GM23338 (cell line): ENCODE results near the gene TMEM200C.

Experiments used
- CREB1 ChIP-seq: fragments of 250-450 bp; sonication (Bioruptor Pico); IDR thresholded peaks from 2 replicates; pipeline ENCODE4 v1.5.0; 2020; ENCODE audit warnings: low read depth, mild to moderate bottlenecking, moderate library complexity
- EZH2 ChIP-seq: fragments of 200-600 bp; sonication (generic); IDR thresholded peaks from one replicate; pipeline ENCODE4 v1.8.0; 2017; ENCODE audit warnings: antibody characterized with exemption, mild to moderate bottlenecking, low read depth; ENCODE audit not compliant: unreplicated experiment
- EZH2phosphoT487 ChIP-seq: fragments of 200-600 bp; sonication (generic); IDR thresholded peaks from one replicate; pipeline ENCODE4 v1.8.1; 2018; ENCODE audit warnings: antibody characterized with exemption; ENCODE audit not compliant: unreplicated experiment
- JUNB ChIP-seq: IDR thresholded peaks from one replicate; pipeline ENCODE4 v1.6.1; 2016; ENCODE audit warnings: antibody characterized with exemption; ENCODE audit not compliant: unreplicated experiment
- POLR2AphosphoS5 ChIP-seq: IDR thresholded peaks from 2 replicates; pipeline ENCODE4 v1.6.1; 2016; ENCODE audit warnings: antibody characterized with exemption, low read depth
- STAT1 ChIP-seq: IDR thresholded peaks from one replicate; pipeline ENCODE4 v1.6.1; 2016; ENCODE audit warnings: antibody characterized with exemption; ENCODE audit not compliant: unreplicated experiment
- ZNF331 ChIP-seq: fragments of 250-450 bp; sonication (Bioruptor Pico); IDR thresholded peaks from 2 replicates; pipeline ENCODE4 v1.5.0; 2020; ENCODE audit warnings: low read depth, mild to moderate bottlenecking, moderate library complexity
- TF ChIP-seq, protein P1 (sequence below), 2 experiments: fragments of 200-600 bp in 1 of 2; sonication (generic) in 1 of 2; conservative IDR thresholded peaks; 2 replicates each; pipeline versions ENCODE4 v1.5.1 to v1.6.1; 2016 to 2017; ENCODE audit warnings: antibody characterized with exemption in 2 of 2, low read depth in 2 of 2, mild to moderate bottlenecking in 2 of 2, moderate library complexity in 1 of 2
- TF ChIP-seq, protein P2 (sequence below): IDR thresholded peaks from one replicate; pipeline ENCODE4 v1.6.1; 2018; ENCODE audit warnings: antibody characterized with exemption; ENCODE audit not compliant: unreplicated experiment
- TF ChIP-seq, protein P3 (sequence below): IDR thresholded peaks from 2 replicates; pipeline ENCODE4 v1.6.1; 2016; ENCODE audit warnings: antibody characterized with exemption
- TF ChIP-seq, protein P4 (sequence below): fragments of 250-450 bp; sonication (Bioruptor Pico); IDR thresholded peaks from 2 replicates; pipeline ENCODE4 v1.5.0; 2020; ENCODE audit warnings: mild to moderate bottlenecking, moderate library complexity

DNA sequence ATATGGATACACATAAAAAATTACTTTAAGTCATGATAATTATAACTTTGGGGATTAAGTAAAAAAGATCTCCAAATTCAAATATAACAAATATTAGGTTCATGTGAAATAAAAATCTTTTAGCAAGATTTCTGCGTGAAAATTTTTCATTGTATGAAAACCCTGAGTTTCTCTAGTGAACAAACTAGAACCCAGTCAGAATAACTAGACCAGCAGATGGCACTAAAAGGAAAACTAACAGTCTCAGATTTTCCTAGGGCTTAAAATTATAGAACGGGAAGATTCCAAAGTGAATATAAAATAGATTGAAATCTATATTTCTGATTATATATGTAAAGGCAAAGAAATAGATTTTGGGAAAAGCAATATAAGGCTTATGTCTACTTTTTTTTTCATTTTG is 43.3 kb downstream of the TMEM200C start:
- TF ChIP-seq EZH2phosphoT487 (no peak), EZH2 (no peak), JUNB (no peak), POLR2AphosphoS5 (no peak), STAT1 (no peak), CREB1 (CRISPR knock-in tag) (no peak), ZNF331 (no peak)
- TF ChIP-seq, protein P1, sequence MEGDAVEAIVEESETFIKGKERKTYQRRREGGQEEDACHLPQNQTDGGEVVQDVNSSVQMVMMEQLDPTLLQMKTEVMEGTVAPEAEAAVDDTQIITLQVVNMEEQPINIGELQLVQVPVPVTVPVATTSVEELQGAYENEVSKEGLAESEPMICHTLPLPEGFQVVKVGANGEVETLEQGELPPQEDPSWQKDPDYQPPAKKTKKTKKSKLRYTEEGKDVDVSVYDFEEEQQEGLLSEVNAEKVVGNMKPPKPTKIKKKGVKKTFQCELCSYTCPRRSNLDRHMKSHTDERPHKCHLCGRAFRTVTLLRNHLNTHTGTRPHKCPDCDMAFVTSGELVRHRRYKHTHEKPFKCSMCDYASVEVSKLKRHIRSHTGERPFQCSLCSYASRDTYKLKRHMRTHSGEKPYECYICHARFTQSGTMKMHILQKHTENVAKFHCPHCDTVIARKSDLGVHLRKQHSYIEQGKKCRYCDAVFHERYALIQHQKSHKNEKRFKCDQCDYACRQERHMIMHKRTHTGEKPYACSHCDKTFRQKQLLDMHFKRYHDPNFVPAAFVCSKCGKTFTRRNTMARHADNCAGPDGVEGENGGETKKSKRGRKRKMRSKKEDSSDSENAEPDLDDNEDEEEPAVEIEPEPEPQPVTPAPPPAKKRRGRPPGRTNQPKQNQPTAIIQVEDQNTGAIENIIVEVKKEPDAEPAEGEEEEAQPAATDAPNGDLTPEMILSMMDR (conservative IDR thresholded peaks at IDR 0.05; ENCODE audit: low read depth in 2 of 2) = peak; percentile 36 to 42; a peak in 3 of 4 replicates
- TF ChIP-seq, protein P2, sequence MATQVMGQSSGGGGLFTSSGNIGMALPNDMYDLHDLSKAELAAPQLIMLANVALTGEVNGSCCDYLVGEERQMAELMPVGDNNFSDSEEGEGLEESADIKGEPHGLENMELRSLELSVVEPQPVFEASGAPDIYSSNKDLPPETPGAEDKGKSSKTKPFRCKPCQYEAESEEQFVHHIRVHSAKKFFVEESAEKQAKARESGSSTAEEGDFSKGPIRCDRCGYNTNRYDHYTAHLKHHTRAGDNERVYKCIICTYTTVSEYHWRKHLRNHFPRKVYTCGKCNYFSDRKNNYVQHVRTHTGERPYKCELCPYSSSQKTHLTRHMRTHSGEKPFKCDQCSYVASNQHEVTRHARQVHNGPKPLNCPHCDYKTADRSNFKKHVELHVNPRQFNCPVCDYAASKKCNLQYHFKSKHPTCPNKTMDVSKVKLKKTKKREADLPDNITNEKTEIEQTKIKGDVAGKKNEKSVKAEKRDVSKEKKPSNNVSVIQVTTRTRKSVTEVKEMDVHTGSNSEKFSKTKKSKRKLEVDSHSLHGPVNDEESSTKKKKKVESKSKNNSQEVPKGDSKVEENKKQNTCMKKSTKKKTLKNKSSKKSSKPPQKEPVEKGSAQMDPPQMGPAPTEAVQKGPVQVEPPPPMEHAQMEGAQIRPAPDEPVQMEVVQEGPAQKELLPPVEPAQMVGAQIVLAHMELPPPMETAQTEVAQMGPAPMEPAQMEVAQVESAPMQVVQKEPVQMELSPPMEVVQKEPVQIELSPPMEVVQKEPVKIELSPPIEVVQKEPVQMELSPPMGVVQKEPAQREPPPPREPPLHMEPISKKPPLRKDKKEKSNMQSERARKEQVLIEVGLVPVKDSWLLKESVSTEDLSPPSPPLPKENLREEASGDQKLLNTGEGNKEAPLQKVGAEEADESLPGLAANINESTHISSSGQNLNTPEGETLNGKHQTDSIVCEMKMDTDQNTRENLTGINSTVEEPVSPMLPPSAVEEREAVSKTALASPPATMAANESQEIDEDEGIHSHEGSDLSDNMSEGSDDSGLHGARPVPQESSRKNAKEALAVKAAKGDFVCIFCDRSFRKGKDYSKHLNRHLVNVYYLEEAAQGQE = no peak
- TF ChIP-seq, protein P3, sequence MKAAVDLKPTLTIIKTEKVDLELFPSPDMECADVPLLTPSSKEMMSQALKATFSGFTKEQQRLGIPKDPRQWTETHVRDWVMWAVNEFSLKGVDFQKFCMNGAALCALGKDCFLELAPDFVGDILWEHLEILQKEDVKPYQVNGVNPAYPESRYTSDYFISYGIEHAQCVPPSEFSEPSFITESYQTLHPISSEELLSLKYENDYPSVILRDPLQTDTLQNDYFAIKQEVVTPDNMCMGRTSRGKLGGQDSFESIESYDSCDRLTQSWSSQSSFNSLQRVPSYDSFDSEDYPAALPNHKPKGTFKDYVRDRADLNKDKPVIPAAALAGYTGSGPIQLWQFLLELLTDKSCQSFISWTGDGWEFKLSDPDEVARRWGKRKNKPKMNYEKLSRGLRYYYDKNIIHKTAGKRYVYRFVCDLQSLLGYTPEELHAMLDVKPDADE = no peak
- TF ChIP-seq, protein P4, sequence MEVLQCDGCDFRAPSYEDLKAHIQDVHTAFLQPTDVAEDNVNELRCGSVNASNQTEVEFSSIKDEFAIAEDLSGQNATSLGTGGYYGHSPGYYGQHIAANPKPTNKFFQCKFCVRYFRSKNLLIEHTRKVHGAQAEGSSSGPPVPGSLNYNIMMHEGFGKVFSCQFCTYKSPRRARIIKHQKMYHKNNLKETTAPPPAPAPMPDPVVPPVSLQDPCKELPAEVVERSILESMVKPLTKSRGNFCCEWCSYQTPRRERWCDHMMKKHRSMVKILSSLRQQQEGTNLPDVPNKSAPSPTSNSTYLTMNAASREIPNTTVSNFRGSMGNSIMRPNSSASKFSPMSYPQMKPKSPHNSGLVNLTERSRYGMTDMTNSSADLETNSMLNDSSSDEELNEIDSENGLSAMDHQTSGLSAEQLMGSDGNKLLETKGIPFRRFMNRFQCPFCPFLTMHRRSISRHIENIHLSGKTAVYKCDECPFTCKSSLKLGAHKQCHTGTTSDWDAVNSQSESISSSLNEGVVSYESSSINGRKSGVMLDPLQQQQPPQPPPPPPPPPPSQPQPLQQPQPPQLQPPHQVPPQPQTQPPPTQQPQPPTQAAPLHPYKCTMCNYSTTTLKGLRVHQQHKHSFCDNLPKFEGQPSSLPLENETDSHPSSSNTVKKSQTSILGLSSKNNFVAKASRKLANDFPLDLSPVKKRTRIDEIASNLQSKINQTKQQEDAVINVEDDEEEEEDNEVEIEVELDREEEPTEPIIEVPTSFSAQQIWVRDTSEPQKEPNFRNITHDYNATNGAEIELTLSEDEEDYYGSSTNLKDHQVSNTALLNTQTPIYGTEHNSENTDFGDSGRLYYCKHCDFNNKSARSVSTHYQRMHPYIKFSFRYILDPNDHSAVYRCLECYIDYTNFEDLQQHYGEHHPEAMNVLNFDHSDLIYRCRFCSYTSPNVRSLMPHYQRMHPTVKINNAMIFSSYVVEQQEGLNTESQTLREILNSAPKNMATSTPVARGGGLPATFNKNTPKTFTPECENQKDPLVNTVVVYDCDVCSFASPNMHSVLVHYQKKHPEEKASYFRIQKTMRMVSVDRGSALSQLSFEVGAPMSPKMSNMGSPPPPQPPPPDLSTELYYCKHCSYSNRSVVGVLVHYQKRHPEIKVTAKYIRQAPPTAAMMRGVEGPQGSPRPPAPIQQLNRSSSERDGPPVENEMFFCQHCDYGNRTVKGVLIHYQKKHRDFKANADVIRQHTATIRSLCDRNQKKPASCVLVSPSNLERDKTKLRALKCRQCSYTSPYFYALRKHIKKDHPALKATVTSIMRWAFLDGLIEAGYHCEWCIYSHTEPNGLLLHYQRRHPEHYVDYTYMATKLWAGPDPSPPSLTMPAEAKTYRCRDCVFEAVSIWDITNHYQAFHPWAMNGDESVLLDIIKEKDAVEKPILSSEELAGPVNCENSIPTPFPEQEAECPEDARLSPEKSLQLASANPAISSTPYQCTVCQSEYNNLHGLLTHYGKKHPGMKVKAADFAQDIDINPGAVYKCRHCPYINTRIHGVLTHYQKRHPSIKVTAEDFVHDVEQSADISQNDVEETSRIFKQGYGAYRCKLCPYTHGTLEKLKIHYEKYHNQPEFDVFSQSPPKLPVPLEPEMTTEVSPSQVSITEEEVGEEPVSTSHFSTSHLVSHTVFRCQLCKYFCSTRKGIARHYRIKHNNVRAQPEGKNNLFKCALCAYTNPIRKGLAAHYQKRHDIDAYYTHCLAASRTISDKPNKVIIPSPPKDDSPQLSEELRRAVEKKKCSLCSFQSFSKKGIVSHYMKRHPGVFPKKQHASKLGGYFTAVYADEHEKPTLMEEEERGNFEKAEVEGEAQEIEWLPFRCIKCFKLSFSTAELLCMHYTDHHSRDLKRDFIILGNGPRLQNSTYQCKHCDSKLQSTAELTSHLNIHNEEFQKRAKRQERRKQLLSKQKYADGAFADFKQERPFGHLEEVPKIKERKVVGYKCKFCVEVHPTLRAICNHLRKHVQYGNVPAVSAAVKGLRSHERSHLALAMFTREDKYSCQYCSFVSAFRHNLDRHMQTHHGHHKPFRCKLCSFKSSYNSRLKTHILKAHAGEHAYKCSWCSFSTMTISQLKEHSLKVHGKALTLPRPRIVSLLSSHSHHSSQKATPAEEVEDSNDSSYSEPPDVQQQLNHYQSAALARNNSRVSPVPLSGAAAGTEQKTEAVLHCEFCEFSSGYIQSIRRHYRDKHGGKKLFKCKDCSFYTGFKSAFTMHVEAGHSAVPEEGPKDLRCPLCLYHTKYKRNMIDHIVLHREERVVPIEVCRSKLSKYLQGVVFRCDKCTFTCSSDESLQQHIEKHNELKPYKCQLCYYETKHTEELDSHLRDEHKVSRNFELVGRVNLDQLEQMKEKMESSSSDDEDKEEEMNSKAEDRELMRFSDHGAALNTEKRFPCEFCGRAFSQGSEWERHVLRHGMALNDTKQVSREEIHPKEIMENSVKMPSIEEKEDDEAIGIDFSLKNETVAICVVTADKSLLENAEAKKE (CRISPR knock-in tag) = no peak
